NB4 (cell line): ENCODE results near the gene CAMSAP3.

Experiments used
- TF ChIP-seq, protein P1 (sequence below): IDR thresholded peaks from one replicate; pipeline ENCODE4 v1.5.1; 2012; ENCODE audit warnings: low read depth, low read length
- TF ChIP-seq, protein P2 (sequence below): IDR thresholded peaks from 2 replicates; pipeline ENCODE4 v1.6.1; 2011; ENCODE audit warnings: low read depth, low read length

DNA sequence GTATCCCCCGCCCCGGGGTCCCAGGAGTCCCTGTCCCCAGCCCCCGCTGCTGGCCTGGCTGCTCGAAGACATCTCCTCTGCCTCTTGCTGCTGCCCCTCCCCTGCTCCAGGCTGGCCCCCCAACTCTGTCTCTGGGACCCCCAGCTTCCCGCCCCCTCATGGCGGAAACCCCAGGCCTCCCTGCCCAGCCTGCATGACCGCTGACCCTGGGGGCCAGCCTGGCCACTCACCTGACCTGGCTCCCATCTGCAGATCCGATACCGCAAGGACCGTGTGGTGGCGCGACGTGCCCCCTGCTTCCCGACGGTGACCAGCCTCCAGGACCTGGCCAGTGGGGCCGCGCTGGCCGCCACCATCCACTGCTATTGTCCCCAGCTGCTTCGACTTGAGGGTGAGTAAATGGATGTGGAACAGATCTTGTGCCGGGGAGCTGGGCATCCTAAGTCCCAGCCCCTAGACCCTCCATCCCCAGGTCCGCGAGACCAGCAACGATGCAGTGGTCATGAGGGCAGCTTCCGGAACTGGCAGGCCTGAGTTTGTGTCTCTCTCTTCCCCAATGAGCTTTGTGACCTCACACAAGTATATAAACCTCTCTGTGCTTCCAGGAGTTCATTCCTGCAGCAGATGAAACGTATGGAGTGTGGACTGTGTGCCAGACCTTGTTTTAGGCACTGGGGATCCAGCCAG lies 12.4 kb downstream of the CAMSAP3 start:
- TF ChIP-seq, protein P1, sequence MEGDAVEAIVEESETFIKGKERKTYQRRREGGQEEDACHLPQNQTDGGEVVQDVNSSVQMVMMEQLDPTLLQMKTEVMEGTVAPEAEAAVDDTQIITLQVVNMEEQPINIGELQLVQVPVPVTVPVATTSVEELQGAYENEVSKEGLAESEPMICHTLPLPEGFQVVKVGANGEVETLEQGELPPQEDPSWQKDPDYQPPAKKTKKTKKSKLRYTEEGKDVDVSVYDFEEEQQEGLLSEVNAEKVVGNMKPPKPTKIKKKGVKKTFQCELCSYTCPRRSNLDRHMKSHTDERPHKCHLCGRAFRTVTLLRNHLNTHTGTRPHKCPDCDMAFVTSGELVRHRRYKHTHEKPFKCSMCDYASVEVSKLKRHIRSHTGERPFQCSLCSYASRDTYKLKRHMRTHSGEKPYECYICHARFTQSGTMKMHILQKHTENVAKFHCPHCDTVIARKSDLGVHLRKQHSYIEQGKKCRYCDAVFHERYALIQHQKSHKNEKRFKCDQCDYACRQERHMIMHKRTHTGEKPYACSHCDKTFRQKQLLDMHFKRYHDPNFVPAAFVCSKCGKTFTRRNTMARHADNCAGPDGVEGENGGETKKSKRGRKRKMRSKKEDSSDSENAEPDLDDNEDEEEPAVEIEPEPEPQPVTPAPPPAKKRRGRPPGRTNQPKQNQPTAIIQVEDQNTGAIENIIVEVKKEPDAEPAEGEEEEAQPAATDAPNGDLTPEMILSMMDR = no peak
- TF ChIP-seq, protein P2, sequence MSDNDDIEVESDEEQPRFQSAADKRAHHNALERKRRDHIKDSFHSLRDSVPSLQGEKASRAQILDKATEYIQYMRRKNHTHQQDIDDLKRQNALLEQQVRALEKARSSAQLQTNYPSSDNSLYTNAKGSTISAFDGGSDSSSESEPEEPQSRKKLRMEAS = no peak
